Heart right ventricle (tissue), 16 donors: ENCODE data around the gene MAPK13. TPM values are rescaled to one million over a fixed set of nuclear protein-coding genes. Genes with fewer than 3 reads are reported as not detected.

Experiments
- ATAC-seq, 8 donors: fragments of 200-7000 bp; cut with Tn5 transposase; one replicate each; pipeline ENCODE4 v1.9.1; 2020; ENCODE audit warnings: mild to moderate bottlenecking in 8 of 8, moderate library complexity in 8 of 8, moderate number of reproducible peaks in 1 of 8
- DNase-seq, 2 donors: peaks; one replicate each; pipeline ENCODE4 v3.0.0-alpha.2; 2020
- H3K27ac ChIP-seq, 10 donors: fragments of 200-600 bp; sonication (generic) in 2 of 10; one replicate each; pipeline versions ENCODE4 v1.5.0 to v1.8.0; 2020 to 2022; ENCODE audit warnings: mild to moderate bottlenecking in 3 of 10
- H3K27me3 ChIP-seq, 7 donors: fragments of 200-600 bp; one replicate each; pipeline ENCODE4 v1.8.0; 2021 to 2022; ENCODE audit warnings: mild to moderate bottlenecking in 2 of 7
- H3K36me3 ChIP-seq, 9 donors: fragments of 200-600 bp; sonication (generic) in 1 of 9; one replicate each; pipeline versions ENCODE4 v1.5.0 to v1.8.0; 2020 to 2022; ENCODE audit warnings: mild to moderate bottlenecking in 2 of 9
- H3K4me1 ChIP-seq, 9 donors: fragments of 200-600 bp; sonication (generic) in 1 of 9; one replicate each; pipeline versions ENCODE4 v1.5.0 to v1.8.0; 2020 to 2022; ENCODE audit warnings: mild to moderate bottlenecking in 4 of 9
- H3K4me3 ChIP-seq, 10 donors: fragments of 200-600 bp; sonication (generic) in 2 of 10; one replicate each; pipeline versions ENCODE4 v1.5.0 to v1.8.0; 2020 to 2022; ENCODE audit warnings: mild to moderate bottlenecking in 7 of 10, moderate library complexity in 2 of 10
- H3K9me3 ChIP-seq, 11 donors: fragments of 200-600 bp in 10 of 11; sonication (generic) in 2 of 11; one replicate each; pipeline versions ENCODE4 v1.5.0 to v1.8.0; 2013 to 2022; ENCODE audit warnings: mild to moderate bottlenecking in 2 of 11, control low read depth in 1 of 11, moderate library complexity in 1 of 11
- CTCF ChIP-seq, 9 donors: fragments of 200-600 bp; sonication (generic) in 2 of 9; IDR thresholded peaks; one replicate each; pipeline versions ENCODE4 v1.5.0 to v1.8.0; 2021 to 2022; ENCODE audit warnings: antibody characterized with exemption in 9 of 9, mild to moderate bottlenecking in 5 of 9, moderate library complexity in 1 of 9
- WGBS, 2 donors: extraction: QIAGEN DNeasy Blood & Tissue Kit; methylation state at CpG; one replicate each; pipeline ENCODE4 v1.1.7; 2013; ENCODE audit warnings: inconsistent platforms in 1 of 2; 5-methylcytosine and 5-hydroxymethylcytosine counted together
- intact Hi-C, 10 donors: fragments of 100-400 bp; cut with DNase I; formaldehyde crosslinking; loops; one replicate each; pipeline versions ENCODE4 v1.11.1 to v1.14.2; 2022
- polyA plus RNA-seq, 2 donors: library from polyadenylated mRNA; stranded (reverse); fragments of 200-250 nt; gene quantifications; one replicate each; pipeline ENCODE4 v1.2.3, GENCODE V29; 2013
- total RNA-seq, 10 donors: library from RNA; stranded (reverse); fragmentation: NEBNext Ultra II Directional in 3 of 10; extraction: Animal tissue kit (Norgen Biotek cat#: 25700) in 3 of 10; gene quantifications; one replicate each; pipeline versions ENCODE4 v1.2.1 to v1.2.4, GENCODE V29; 2021 to 2023
- donor health status: Arrhythmogenic right ventricular cardiomyopathy.
- donor health status: ischemic (EF 13 %, LVEDD 7.1; RV severe dilation, severe dysfunction).
- donor health status: healthy with polysubstance abuse.
- donor health status: DM: no; HTN: yes; CAD: no.
- donor health status: DM: no; HTN: no; CAD: no.
- donor health status: ischemic (EF 25% LVEDD 6.9; RV normal size, moderate dysfunction).
- donor health status: ischemic (EF 25% LVEDD 5.7; RV mildly dilated, moderate dysfunction).
- donor health status: healthy.
- donor health status: DM: yes; HTN: yes; CAD: no.
- donor health status: Ischemic cardiomyopathy.
- donor health status: ischemic (EF 35%, LVEDD 5.7; RV mildly dilated, moderate dysfunction).
- donor health status: nonischemic (EF 11% LVEDD 7.7; RV severe dilation, severe dysfunction).
- donor health status: DM: yes; HTN: yes; CAD: no.
- donor health status: PGD.
- donor health status: ischemic (EF 29% LVEDD 5.4; RV normal size, mild dysfunction).
- donor health status: nonischemic (EF 23%, LVEDD 6.1; RV moderate dilation, normal function).

The MAPK13 gene
- total and polyA plus RNA-seq, 12 donors = 0.11 to 5.0 (median 0.83) TPM

DNA sequence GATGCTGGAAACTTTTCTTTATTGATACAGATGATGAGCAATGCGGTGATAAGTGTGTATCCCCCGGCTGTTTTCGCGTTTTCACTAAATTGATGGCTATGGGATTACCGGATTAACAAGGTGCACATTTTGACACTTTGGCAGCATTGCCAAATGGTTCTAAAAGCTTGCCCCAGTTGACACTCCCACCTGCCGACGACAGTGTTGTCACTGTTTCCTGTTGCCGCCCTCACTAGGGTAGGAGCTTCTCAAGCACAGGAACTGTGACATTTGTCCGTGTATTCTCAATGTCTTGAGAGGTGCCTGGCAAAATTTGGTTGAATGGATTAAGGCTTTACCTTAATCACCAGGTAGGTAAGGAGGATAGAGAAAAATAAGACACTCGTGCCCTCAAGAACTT, 9.8 kb upstream of the MAPK13 start:
- TF ChIP-seq CTCF (IDR thresholded peaks at IDR 0.05) = no peak
- no peaks in the 10 kb centered on the region for H3K9me3 ChIP-seq
- 39 to 54% methylated on average over 10 of the region's 10 CpGs for WGBS, 2 donors
- peaks cover 0 to 88% (median 14%) of the 10 kb centered on the region in 9 donors for H3K4me1 ChIP-seq
- H3K4me3 ChIP-seq = peak overlapping the region in 1 of 10 donors; percentile 30
- no peak for DNase-seq
- H3K27ac ChIP-seq = peak overlapping the region in 6 of 10 donors; percentile 15 to 91 (median 42)
- intact Hi-C loops = loop anchor here in 8 of 10 donors (5.0 to 10.0 kb wide), 6 partner anchors 72 to 244 kb away; partner anchors contain the start of gene BRPF3 (in 3 of the 8)
- ATAC-seq = peak in 2 of 8 donors; percentile 38 to 71
- H3K27me3 ChIP-seq = no peaks in the 10 kb centered on the region
- peaks cover 0 to 20% (median 0%) of the 10 kb centered on the region in 9 donors for H3K36me3 ChIP-seq

- WGBS, 2 donors = 41 to 59% methylated on average over 13 of the region's 13 CpGs
- DNase-seq = peak in 1 of 2 donors; percentile 38
- Histone ChIP-seq H3K9me3 (no peaks in the 10 kb centered on the region), H3K4me3 (peak overlapping the region in 1 of 10 donors; percentile 30), H3K27ac (peak overlapping the region in 6 of 10 donors; percentile 15 to 91 (median 42)), H3K4me1 (peaks cover 0 to 88% (median 14%) of the 10 kb centered on the region in 9 donors), H3K27me3 (peaks cover 0 to 2% (median 0%) of the 10 kb centered on the region in 7 donors), H3K36me3 (peaks cover 0 to 17% (median 0%) of the 10 kb centered on the region in 9 donors)
- no peak for TF ChIP-seq CTCF (IDR thresholded peaks at IDR 0.05)
- ATAC-seq = peak in 7 of 8 donors; percentile 32 to 63 (median 46)
- intact Hi-C loops = loop anchor here in 8 of 10 donors (5.0 to 10.0 kb wide), 6 partner anchors 71 to 244 kb away; partner anchors contain the start of gene BRPF3 (in 3 of the 8)
Observed at GRCh38 chr6:36120979-36121786, 9.1 kb upstream of the MAPK13 start.

- intact Hi-C loops = loop anchor here in 9 of 10 donors (2.0 to 10.0 kb wide), 7 partner anchors 70 to 243 kb away; partner anchors contain the start of gene BRPF3 (in 5 of the 9)
Observed at GRCh38 chr6:36121787-36122494, 8.4 kb upstream of the MAPK13 start.

More at GRCh38 chr6:36121787-36122494, 8.4 kb upstream of the MAPK13 start:
- peaks cover 0 to 10% (median 0%) of the 10 kb centered on the region in 9 donors for H3K36me3 ChIP-seq
- no peak for TF ChIP-seq CTCF (IDR thresholded peaks at IDR 0.05)
- H3K4me1 ChIP-seq = peaks cover 0 to 88% (median 14%) of the 10 kb centered on the region in 9 donors
- H3K27ac ChIP-seq = peak overlapping the region in 1 of 10 donors; percentile 91
- H3K4me3 ChIP-seq = no peak overlapping the region
- DNase-seq (no peak), ATAC-seq (no peak)
- WGBS, 2 donors = 81 to 95% methylated on average over 4 of the region's 4 CpGs
- peaks cover 0 to 5% (median 0%) of the 10 kb centered on the region in 7 donors for H3K27me3 ChIP-seq
- no peaks in the 10 kb centered on the region for H3K9me3 ChIP-seq
